Urinary bladder (tissue), 4 donors: ENCODE measurements around the gene SMG6. TPM values are rescaled to one million over a fixed set of nuclear protein-coding genes. Genes with fewer than 3 reads are reported as not detected.
"Not testable (repeated sequence)": the region's sequence is repeated elsewhere in the genome, so short reads cannot be mapped to it uniquely, and the experiment has no call there.

Experiments
- DNase-seq: peaks from one replicate; pipeline ENCODE4 v3.0.0-alpha.2; 2015; ENCODE audit errors: extremely low spot score
- H3K27ac ChIP-seq: one replicate; pipeline ENCODE4 v1.5.1; 2013; ENCODE audit warnings: low read depth, mild to moderate bottlenecking, moderate library complexity
- H3K36me3 ChIP-seq: one replicate; pipeline ENCODE4 v1.6.1; 2013; ENCODE audit warnings: mild to moderate bottlenecking, moderate library complexity; ENCODE audit not compliant: insufficient read depth
- H3K4me1 ChIP-seq: one replicate; pipeline ENCODE4 v1.6.1; 2013; ENCODE audit warnings: mild to moderate bottlenecking, moderate library complexity; ENCODE audit not compliant: insufficient read depth
- H3K4me3 ChIP-seq: one replicate; pipeline ENCODE4 v1.5.1; 2013; ENCODE audit warnings: low read depth, low read length
- WGBS: extraction: QIAGEN DNeasy Blood & Tissue Kit; methylation state at CpG from one replicate; pipeline ENCODE4 v1.1.7; 2013; 5-methylcytosine and 5-hydroxymethylcytosine counted together
- polyA plus RNA-seq: library from polyadenylated mRNA; stranded (reverse); fragments of 200-250 nt; gene quantifications from one replicate; pipeline ENCODE4 v1.2.3, GENCODE V29; 2013
- total RNA-seq: library from RNA; depleted of rRNA; stranded (reverse); fragments of >200 nt; gene quantifications from one replicate; pipeline ENCODE4 v1.2.3, GENCODE V29; 2014
- donor health status: healthy with polysubstance abuse.
- donor health status: healthy.

Gene SMG6
- total and polyA plus RNA-seq, 2 donors, result 29.3 to 37.5 TPM

- no peak overlapping the region for H3K27ac ChIP-seq
- WGBS, result 57% methylated on average over 6 of the region's 6 CpGs
- no peak for DNase-seq
- no peak overlapping the region for H3K4me3 ChIP-seq
- H3K4me1 ChIP-seq, result no peaks in the 10 kb centered on the region
- no peaks in the 10 kb centered on the region for H3K36me3 ChIP-seq
These were observed 152.1 kb downstream of the SMG6 start for GRCh38 chr17:2151358-2152033.

DNA sequence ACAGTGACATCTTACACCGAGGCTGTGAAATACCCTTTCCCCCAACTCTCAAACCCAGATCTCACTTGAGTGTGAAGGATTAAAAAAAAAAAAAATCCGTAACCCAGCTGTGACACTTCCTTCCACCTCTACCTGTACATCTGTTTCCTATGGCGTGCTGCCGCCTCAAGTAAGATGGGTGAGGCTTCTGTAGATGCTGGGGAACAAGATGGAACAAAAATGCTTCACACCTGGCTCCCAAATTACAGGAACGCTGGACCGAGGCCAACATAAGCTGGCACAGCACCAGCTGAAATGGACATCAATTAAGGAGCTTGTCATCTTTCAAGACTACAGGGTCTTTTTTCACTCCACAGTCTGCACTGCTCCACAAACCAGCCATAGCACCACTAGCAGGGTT is 152.8 kb downstream of the SMG6 start:
- no peaks in the 10 kb centered on the region for H3K4me1 ChIP-seq
- H3K27ac ChIP-seq, result no peak overlapping the region
- no peak overlapping the region for H3K4me3 ChIP-seq
- WGBS, result 79% methylated on average over 6 of the region's 6 CpGs
- no peaks in the 10 kb centered on the region for H3K36me3 ChIP-seq
- DNase-seq, result no peak

DNA sequence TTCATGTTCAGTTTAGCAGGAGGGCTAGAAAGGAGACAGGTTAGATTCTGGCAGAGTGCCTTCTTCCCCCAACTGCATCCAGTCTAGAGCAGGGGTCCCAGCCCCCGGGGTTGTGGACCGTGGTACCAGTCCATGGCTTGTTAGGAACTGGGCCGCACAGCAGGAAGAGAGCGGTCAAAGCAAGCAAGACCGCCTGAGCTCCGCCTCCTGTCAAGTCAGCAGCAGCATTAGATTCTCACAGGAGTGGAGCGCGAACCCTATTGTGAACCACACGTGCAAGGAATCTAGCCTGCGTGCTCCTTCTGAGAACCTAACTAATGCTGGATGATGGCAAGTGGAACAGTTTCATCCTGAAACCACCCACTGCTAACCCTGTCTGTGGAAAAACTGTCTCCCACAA is 153.7 kb downstream of the SMG6 start:
- Histone ChIP-seq H3K27ac (no peak overlapping the region), H3K4me1 (no peaks in the 10 kb centered on the region)
- 93% methylated on average over 10 of the region's 10 CpGs for WGBS

GRCh38 chr17:2146132-2146871 is 157.3 kb downstream of the SMG6 start:
- 96% methylated on average over 8 of the region's 8 CpGs for WGBS
- no peak for DNase-seq
- H3K4me1 ChIP-seq, result no peaks in the 10 kb centered on the region
- H3K36me3 ChIP-seq, result no peaks in the 10 kb centered on the region
- H3K27ac ChIP-seq, result no peak overlapping the region
- no peak overlapping the region for H3K4me3 ChIP-seq

More for the DNA sequence above, 153.7 kb downstream of the SMG6 start:
- Histone ChIP-seq H3K36me3 (no peaks in the 10 kb centered on the region), H3K4me3 (no peak overlapping the region)
- no peak for DNase-seq

DNA sequence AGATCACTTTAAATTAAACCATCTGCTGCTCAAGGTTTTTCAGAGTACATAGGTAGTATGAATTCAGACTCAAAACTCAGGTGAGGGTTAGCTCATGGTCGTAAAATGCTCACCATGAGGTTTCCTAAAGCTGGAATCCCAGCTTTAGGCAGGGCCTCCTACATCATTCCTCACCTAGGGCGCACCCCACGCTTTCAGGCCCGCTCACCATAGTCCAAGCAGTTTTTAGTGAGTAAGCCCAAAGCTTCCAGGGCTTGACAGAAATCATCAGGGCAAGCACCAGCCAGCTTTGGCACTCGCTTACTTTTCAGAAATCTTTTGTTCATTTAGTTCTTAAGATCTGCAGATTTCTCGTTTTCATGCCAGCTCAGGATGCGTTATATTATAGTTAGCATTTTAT is 158.9 kb downstream of the SMG6 start:
- H3K36me3 ChIP-seq, result no peaks in the 10 kb centered on the region
- 97% methylated on average over 7 of the region's 7 CpGs for WGBS
- H3K4me1 ChIP-seq, result no peaks in the 10 kb centered on the region
- H3K4me3 ChIP-seq, result no peak overlapping the region
- DNase-seq, result no peak
- no peak overlapping the region for H3K27ac ChIP-seq

GRCh38 chr17:2143332-2143731 is 160.3 kb downstream of the SMG6 start:
- Histone ChIP-seq H3K36me3 (no peaks in the 10 kb centered on the region), H3K27ac (no peak overlapping the region), H3K4me1 (peaks cover 3% of the 10 kb centered on the region), H3K4me3 (no peak overlapping the region)
- DNase-seq, result no peak
- WGBS, result 97% methylated on average over 3 of the region's 3 CpGs

- H3K4me3 ChIP-seq, H3K36me3 ChIP-seq, H3K27ac ChIP-seq, H3K4me1 ChIP-seq, DNase-seq: not testable (repeated sequence)
- WGBS, result 99% methylated on average over 8 of the region's 8 CpGs
These were observed 160.9 kb downstream of the SMG6 start for GRCh38 chr17:2142682-2143081.

- Histone ChIP-seq H3K4me1 (peaks cover 3% of the 10 kb centered on the region), H3K36me3 (no peaks in the 10 kb centered on the region), H3K4me3 (no peak overlapping the region), H3K27ac (no peak overlapping the region)
- no peak for DNase-seq
These were observed 162.9 kb downstream of the SMG6 start for GRCh38 chr17:2140683-2141082.

DNA sequence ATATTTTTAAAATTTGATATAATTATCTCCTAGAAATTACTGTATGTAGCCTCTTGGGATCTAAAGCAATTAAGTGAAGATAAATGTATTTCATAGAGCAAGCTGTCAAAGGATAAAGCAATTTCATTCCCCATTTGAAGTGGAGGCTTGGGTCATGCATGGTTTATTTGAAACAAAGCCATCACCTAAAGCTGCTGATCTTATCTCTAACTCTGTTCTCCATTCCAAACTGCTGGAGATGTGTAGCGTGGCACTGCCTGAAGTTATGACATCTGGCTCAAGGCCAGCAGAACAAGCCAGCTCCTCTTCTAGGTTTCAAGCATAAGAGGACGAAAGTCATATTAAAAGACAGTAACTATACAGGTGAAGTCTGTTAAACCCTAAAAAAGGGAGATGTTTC is 164.8 kb downstream of the SMG6 start:
- peaks cover 3% of the 10 kb centered on the region for H3K4me1 ChIP-seq
- DNase-seq, result no peak
- H3K27ac ChIP-seq, result no peak overlapping the region
- no peak overlapping the region for H3K4me3 ChIP-seq
- WGBS, result 26% methylated on average over 2 of the region's 2 CpGs
- no peaks in the 10 kb centered on the region for H3K36me3 ChIP-seq

GRCh38 chr17:2138318-2138717 is 165.3 kb downstream of the SMG6 start:
- Histone ChIP-seq H3K36me3 (no peaks in the 10 kb centered on the region), H3K27ac (no peak overlapping the region), H3K4me1 (peaks cover 3% of the 10 kb centered on the region), H3K4me3 (no peak overlapping the region)
- no peak for DNase-seq
- WGBS, result 20% methylated on average over 1 of the region's 1 CpG

- H3K27ac ChIP-seq, result peak overlapping the region; percentile 48
- H3K4me1 ChIP-seq, result peaks cover 3% of the 10 kb centered on the region
- 77% methylated on average over 11 of the region's 11 CpGs for WGBS
- no peak for DNase-seq
- H3K36me3 ChIP-seq, result no peaks in the 10 kb centered on the region
- H3K4me3 ChIP-seq, result no peak overlapping the region
These were observed 166.1 kb downstream of the SMG6 start for GRCh38 chr17:2137342-2138098.

DNA sequence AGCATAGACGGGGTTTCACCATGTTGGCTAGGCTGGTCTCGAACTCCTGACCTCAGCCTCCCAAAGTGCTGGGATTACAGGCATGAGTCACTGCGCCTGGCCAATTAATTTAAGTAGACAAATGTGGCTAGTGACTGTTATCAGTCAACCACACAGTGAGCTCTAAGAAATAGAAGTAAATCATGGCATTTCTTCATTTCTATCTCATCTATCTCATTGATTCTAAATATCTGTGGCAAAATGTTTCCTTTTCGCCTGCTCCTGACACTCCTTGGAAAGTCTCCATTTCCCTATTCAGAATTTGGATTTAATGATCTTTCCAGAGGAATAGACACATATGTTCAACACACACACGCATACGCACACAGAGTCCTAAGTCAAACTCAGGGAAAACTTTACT is 167.3 kb downstream of the SMG6 start:
- Histone ChIP-seq H3K27ac (no peak overlapping the region), H3K4me3 (no peak overlapping the region), H3K4me1 (peaks cover 3% of the 10 kb centered on the region), H3K36me3 (no peaks in the 10 kb centered on the region)
- WGBS, result 91% methylated on average over 6 of the region's 6 CpGs
- DNase-seq, result no peak

DNA sequence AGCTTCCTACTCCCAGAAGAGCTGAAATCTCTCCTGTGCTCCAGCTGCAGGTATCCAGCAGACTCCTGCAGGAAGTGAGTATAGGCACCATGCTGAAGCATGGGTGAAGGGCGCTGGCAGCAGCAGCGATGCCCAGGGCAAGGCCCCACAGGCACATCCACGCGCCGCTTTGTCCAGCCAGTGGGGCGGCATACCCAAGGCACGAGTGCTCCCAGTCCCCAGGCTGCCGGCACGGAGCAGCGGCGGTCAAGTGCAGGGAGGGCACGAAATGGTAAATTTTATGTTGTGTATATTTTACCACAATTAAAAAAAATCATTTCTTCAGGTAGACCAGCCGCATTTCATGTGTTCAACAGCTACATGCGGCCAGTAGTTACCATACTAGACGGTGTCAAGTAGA is 175.6 kb downstream of the SMG6 start:
- Histone ChIP-seq H3K4me1 (no peaks in the 10 kb centered on the region), H3K4me3 (no peak overlapping the region), H3K27ac (no peak overlapping the region), H3K36me3 (no peaks in the 10 kb centered on the region)
- DNase-seq, result no peak
- WGBS, result 97% methylated on average over 15 of the region's 15 CpGs

DNA sequence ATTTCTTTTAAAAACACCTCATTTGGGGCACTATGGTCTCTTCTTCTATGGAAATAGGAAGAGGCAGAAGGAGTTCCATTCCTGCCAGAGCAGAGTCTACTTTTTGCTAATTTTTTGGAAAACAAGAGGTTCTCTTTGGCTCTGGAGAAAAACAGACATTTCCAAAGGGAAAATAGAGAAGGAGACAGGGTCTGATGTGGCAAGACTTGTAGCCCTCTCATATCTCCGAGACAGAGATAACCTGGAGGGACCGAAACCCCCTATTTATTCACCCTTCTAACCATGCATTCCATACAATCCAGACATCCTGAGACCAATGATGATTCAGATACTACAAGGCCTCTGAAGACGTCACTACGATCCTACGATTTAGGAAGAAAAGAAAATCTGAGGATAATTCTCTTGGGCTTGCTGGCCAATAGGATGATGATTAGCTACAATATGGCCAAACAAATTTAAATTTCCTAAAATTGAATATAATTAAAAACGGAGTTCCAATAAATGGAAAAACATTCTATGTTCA is 178.5 kb downstream of the SMG6 start:
- Histone ChIP-seq H3K4me1 (peaks cover 2% of the 10 kb centered on the region), H3K27ac (no peak overlapping the region), H3K4me3 (no peak overlapping the region), H3K36me3 (no peaks in the 10 kb centered on the region)
- WGBS, result 98% methylated on average over 6 of the region's 6 CpGs
- DNase-seq, result no peak
